D721Med (cell line): ENCODE data around the gene GAMT.

ENCODE experiments used
- DNase-seq: peaks from one replicate; pipeline ENCODE4 v3.0.0; 2011; ENCODE audit warnings: low spot score; ENCODE audit not compliant: insufficient read length
- FAIRE-seq: peaks from 2 replicates; lab custom pipeline; 2011; peaks lifted over from hg19 to GRCh38; lab: Jason Lieb, UNC
- CTCF ChIP-seq: IDR thresholded peaks from 2 replicates; pipeline ENCODE4 v1.5.1; 2012; ENCODE audit warnings: mild to moderate bottlenecking, control low read depth; ENCODE audit not compliant: insufficient read depth; ENCODE audit errors: missing control alignments

Gene GAMT

DNA sequence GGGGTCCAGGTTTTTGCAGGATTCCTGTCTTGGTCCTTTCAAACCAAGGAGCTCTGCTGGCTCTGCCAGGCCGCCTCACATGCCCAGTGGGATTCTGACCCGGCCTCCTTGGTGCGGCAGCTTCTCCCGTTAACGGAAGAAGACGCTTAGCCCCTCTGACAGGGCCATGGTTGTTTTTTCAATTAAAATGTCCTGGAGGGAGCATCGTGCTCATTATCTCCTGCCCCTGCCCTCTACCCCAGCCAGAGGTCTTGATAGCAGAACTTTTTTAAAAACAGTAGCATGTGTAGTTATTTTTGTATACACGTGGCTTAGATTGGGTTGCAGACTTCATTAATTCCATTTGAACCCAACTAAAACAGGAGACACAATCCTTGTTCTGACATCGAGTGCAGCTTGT lies 25.4 kb upstream of the GAMT start:
- no peak for TF ChIP-seq CTCF
- no peak for DNase-seq
- no peak for FAIRE-seq

DNA sequence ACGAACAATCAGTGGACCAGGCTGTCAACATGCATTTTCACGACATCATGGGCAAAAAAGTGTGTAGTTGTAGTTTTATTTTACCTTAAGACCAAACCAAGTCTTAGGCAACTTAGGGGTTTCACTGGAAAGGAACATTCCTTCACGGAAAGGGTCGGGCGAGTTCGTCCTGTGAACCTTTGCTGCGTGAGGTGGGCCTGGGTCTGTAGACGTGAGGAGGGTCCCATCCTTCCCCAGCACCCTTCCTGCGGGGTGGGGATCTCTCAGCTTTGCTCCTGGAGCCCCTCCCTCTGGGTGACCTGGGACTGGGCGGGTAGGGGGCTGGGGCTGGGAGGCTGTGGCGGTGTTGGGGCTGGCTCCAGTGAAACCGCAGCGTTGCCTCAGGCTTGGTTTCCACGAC lies 24.6 kb upstream of the GAMT start:
- FAIRE-seq (no peak), DNase-seq (no peak)
- TF ChIP-seq CTCF: no peak

- DNase-seq: no peak
- no peak for FAIRE-seq
- TF ChIP-seq CTCF: no peak
Observed at GRCh38 chr19:1425102-1425837, 23.9 kb upstream of the GAMT start.

DNA sequence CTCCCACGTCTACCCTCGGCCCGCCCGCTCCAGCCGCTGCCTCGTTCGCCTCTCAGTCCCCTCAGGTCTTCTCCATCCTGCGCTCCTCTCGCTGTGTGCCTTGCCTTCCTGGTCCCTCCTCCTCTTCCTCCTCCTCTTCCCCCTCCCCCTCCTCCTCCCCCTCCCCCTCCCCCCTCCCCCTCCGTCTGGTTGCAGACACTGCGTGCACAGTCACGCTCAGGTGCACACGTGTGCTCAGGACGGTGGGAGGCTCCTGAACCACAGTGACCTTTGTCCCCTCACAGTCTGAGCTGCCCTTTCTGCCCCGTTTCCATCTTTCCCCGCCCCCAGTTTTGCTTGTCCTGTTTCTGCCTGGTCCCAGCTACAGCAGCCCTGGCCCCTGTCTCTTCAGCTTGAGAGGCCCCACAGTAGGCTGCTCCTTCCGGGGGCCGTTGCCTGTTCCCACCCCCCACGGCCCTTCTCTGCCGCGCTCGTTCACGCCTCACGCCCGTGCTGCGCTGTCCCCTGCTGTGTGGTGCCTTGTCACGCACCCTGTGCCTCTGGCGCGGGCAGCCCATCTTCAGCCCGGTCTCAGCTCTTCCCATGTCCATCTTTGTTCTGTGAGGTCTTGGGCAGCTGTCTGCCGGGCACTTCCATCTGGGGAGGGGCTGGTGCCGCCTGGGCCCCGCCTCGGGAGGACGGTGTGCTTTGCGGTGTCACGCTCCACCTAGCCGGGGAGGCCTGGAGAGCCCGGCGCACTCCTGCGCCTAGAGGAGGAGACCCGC lies 23.0 kb upstream of the GAMT start:
- FAIRE-seq: no peak

DNA sequence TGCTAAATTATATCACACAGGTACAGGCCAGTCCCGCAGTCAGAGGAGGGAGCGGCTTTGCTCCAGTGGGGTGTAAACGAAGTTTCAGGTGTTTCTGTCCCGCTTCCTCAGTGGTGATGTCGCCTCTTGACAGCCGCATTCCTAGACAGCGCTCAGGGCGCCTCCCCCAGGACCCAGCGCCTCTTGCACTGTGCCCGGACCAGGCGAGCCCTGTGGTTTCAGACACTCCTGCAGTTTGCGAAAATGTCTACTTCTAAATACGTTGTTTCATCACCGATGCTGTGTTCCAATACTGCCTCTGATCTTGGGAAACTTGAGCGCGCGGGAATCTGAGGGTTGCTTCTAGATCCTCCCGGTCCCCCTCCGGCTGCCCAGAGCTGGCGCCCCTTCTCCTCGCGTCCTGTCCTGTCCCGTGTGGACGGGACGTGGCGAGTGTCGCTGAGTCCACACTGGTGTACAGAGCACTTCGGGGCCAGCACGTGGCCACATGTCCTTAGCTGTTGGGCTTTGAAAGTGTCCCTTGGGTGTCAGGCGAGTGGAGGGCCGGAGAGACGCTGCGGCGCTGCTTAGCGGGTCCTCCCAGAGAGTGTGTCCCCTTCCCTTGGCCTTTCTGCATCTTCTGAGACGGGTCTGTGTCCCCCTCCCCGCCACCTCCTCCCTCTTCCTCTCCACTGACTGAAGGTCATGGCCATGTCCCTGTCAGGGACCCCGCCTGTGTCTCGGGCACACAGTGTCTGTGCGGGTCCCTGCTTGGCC lies 22.3 kb upstream of the GAMT start:
- TF ChIP-seq CTCF: no peak
- DNase-seq: no peak
- no peak for FAIRE-seq

More for the DNA sequence above, 23.0 kb upstream of the GAMT start:
- no peak for DNase-seq
- TF ChIP-seq CTCF: no peak

- TF ChIP-seq CTCF: no peak
- DNase-seq: no peak
- FAIRE-seq: no peak
Observed at GRCh38 chr19:1422943-1423342, 21.6 kb upstream of the GAMT start.

DNA sequence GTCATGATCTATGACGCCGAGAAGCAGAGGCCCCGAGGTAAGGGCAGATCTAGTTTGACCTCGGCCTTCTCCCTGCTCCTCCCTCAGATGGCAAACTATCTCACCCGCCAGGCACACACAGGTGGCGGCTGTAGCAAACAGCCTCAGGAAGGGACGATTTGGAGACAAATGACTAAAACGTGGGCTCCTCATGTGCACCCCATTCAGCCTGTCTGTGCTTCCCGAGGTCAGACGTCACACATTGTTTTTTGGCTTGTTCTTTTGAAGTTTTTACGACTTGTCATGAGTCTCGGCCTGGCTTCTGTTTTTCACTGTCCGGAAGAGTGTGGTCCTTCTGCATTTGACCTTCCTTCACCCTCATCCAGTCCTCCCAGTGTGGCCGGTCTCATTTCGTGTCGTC lies 21.0 kb upstream of the GAMT start:
- TF ChIP-seq CTCF: no peak
- DNase-seq (no peak), FAIRE-seq (no peak)
